UCSD-AML1 (cell line): ENCODE results near the gene ZNF691.
"Not testable (repeated sequence)": the region's sequence is repeated elsewhere in the genome, so short reads cannot be mapped to it uniquely, and the experiment has no call there.

Experiments used
- DNase-seq: peaks from one replicate; lab custom pipeline; 2025; ENCODE audit not compliant: unreplicated experiment; lab: John Stamatoyannopoulos, UW

ZNF691 gene

DNA sequence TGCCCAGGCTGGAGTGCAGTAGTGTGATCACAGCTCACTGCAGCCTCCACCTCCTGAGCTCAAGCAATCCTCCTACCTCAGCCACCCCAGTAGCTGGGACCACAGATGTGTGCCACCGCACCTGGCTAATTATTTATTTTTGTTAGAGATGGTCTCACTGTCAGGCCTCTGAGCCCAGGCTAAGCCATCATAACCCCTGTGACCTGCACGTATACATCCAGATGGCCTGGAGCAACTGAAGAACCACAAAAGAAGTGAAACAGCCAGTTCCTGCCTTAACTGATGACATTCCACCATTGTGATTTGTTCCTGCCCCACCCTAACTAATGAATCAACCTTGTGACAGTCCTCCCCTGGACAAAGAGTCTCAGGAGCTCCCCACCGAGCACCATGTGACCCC, 10.1 kb downstream of the ZNF691 start:
- DNase-seq: not testable (repeated sequence)

- DNase-seq: not testable (repeated sequence)
Observed at GRCh38 chr1:42859366-42859765, 13.0 kb downstream of the ZNF691 start.

- DNase-seq: no peak
Observed at GRCh38 chr1:42860339-42861013, 14.1 kb downstream of the ZNF691 start.

GRCh38 chr1:42861014-42861399, 14.6 kb downstream of the ZNF691 start:
- DNase-seq: no peak

DNA sequence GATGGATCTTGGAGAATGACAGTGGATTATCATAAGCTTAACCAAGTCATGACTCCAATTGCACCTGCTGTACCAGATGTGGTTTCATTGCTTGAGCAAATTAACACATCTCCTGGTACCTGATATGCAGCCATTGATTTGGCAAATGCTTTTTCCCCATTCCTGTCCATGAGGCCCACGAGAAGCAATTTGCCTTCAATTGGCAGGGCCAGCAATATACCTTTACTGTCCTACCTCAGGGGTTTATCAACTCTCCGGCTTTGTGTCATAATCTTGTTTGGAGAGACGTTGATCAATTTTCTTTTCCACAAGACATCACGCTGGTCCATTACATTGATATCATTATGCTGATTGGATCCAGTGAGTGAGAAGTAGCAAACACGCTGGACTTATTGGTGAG, 20.1 kb downstream of the ZNF691 start:
- no peak for DNase-seq

DNA sequence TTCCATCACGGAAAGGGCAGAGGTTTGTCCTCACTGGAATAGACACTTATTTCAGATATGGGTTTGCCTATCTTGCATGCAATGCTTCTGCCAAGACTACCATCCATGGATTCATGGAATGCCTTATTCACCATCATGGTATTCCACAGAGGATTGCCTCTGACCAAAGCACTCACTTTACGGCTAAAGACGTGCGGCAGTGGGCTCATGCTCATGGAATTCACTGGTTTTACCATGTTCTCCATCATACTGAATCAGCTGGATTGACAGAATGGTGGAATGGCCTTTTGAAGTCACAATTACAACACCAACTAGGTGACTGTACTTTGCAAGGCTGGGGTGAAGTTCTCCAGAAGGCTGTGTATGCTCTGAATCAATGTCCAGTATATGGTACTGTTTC, 22.1 kb downstream of the ZNF691 start:
- DNase-seq: not testable (repeated sequence)

GRCh38 chr1:42869254-42869653, 22.8 kb downstream of the ZNF691 start:
- DNase-seq: not testable (repeated sequence)

DNA sequence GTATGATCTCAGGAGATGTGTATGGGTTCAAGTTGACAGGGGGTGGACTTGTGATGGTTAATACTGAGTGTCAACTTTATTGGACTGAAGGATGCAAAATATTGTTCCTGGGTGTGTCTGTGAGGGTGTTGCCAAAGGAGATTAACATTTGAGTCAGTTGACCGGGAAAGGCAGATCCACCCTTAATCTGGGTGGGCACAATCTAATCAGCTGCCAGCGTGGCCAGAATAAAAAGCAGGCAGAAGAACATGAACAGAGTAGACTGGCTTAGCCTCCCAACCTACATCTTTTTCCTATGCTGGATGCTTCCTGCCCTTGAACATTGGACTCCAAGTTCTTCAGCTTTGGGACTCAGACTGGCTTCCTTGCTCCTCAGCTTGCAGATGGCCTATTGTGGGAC, 23.3 kb downstream of the ZNF691 start:
- not testable (repeated sequence) for DNase-seq

DNA sequence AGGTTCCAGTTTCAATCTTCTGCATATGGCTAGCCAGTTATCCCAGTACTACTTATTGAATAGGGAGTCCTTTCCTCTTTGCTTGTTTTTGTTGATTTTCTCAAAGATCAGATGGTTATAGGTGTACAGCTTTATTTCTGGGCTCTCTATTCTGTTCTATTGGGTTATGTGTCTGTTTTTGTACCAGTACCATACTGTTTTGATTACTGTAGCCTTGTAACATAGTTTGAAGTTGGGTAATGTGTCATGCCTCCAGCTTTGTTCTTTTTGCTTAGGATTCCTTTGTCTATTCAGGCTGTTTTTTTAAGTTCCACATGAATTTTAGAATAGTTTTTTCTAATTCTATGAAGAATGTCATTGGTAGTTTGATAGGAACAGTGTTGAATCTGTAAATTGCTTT, 26.7 kb downstream of the ZNF691 start:
- not testable (repeated sequence) for DNase-seq

DNA sequence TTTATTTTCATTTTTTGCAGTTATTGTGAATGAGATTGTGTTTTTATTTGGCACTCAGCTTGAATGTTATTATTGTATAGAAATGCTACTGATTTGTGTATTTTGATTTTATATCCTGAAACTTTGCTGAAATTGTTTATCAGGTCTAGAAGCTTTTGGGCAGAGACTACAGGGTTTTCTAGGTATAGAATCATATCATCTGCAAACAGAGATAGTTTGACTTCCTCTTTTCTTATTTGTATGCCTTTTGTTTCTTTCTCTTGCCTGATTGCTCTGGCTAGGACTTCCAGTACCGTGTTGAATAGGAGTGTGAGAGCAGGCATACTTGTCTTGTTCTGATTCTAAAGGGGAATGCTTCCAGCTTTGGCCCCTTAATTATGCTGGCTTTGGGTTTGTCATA, 27.3 kb downstream of the ZNF691 start:
- no peak for DNase-seq

DNA sequence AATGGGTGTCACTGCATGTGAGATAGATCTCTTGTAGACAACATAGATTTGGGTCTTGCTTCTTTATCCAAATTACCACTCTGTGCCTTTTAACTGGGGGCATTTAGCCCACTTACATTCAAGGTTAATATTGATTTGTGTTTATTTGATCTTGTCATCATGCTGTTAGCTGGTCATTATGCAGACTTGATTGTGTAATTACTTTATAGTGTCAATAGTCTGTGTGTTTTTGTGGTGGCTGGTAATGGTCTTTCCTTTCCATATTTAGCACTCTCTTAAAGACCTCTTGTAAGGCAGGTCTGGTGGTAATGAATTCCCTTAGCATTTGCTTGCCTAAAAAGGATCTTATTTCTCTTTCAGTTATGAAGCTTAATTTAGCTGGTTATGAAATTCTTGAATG, 29.6 kb downstream of the ZNF691 start:
- no peak for DNase-seq

GRCh38 chr1:42877380-42877779, 31.0 kb downstream of the ZNF691 start:
- no peak for DNase-seq

GRCh38 chr1:42880384-42880783, 34.0 kb downstream of the ZNF691 start:
- no peak for DNase-seq

DNA sequence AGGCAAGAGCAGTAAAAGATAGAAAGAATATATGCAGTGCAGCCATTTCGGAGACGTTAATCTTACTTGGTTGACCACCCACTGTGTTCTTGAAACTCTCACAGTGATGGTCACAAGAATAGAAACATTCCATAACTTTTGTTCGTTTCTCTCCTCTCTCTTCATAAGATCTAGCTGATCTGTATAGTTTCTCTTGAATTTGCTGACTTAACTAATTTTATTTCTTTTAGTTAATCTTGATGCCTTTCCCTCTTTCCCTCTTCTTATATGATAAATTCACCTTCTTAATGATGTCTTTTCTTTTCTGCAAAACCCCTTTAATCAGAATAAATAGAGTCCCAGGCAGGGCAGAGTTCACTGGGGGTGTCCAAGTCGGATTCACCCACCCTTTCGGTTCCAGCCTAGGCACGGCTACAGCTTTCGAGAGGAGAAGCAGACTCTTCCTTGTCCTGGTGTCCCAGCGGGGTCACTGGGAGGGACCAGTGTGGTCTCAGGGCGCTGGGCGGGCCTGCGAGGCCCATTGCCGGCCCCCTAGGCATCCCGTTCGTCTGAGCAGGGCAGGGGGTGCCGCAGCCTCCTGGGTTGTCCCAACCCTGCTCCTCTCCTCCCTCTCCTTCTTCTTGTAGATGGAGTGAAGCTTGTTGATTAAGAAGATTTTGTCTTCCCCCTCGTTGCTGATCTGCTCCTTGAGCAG, 39.8 kb downstream of the ZNF691 start:
- no peak for DNase-seq

GRCh38 chr1:42886800-42887199, 40.4 kb downstream of the ZNF691 start:
- DNase-seq: no peak

DNA sequence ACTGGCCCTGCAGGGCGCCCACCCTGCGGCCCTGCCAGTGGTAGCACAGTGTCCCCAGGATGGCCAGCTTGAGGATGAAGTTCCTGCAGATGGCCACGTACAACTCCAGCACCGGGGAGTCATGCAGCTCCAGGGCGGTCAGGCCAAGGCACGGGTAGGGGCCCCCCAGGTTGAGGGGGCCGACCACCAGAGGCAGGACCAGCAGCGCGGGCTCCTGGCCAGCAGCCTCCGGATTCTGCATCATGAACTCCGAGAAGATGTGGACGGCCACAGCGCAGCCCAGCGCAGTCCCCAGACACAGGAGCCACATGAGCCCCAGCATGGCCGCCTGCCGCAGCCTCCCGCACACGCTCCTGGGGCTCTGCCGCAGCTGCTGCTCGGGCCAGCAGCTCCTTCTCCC, 41.0 kb downstream of the ZNF691 start:
- no peak for DNase-seq

DNA sequence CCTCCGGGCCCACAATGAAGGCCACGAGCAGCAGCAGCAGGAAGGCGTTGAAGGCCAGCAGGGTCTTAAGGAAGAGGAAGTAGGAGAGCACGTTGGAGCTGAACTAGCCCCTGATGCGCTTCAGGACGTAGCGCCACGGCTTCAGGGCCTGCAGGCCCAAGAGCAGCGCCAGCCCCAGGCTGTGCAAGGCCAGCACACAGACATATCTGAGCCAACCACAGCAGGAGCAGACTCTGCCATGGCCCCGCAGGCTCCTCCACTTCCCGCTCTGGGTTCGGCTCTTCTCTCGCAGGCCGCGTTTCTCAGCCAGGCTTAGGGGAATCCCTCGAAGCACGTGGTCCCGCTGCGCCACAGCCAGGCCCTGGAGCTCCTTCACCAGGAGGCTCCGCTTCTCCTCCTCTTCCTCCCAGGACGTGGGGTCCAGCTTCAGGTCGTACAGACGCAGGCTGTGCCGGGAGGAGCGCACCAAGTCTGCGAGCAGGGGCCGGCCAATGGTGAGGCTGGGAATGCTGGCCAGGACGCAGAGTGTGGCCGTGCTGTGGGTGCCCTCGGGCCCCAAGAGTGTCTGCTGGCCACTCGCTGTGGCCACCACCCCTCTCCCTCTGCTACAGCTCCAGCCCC, 41.7 kb downstream of the ZNF691 start:
- DNase-seq: no peak

DNA sequence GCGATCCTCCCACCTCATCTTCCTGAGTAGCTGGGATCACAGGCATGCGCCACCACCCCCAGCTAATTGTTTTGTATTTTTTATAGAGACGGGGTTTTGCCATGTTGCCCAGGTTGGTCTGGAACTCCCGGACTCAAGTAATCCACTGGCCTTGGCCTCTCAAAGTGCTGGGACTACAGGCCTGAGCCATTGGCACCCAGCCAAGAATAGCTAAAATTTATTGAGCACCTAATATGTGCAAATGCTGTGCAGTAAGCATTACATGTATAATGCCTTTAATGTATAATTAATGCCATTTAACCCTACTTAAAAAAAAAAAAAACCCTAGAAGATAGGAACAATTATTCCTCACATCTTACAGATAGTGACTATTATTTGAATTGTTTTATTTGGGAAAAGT, 42.9 kb downstream of the ZNF691 start:
- DNase-seq: no peak

DNA sequence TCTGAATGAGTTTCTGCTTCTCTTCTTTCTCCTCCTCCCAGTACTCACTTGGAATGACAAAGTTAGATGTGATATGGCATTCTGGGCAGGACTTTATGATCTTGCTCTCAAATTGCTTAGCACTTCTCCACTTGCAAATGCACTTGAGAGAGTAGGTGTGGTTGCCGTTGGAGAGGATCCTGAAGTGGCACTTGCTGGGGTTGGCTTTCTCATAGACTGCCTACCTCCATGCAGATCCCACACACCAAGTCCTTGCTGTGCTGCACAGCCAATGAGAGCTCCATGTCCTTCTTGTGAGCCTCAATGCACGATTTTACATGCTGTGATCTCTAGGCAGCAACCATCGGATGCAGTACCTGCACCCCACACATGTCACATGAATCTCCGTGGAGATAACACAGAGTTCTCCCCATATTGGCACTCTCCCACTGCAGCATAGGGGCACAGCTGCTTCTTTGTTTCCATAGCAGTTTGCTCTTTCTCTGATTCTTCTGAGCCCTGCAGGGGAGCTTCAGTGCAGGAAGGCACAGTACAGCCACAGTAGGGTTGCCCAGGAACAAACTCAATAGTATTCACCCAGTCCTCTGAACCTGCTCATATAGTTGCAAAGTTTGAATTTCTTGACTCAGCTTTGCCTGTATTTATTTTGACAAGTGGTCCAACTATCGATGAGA, 45.2 kb downstream of the ZNF691 start:
- DNase-seq: no peak

- not testable (repeated sequence) for DNase-seq
Observed at GRCh38 chr1:42899960-42900359, 53.5 kb downstream of the ZNF691 start.
